ENCODE data around the gene CFAP53.
"Not testable (repeated sequence)": the region's sequence is repeated elsewhere in the genome, so short reads cannot be mapped to it uniquely, and the experiment has no call there.

Gene CFAP53

GRCh38 chr18:50299626-50300388, 33.5 kb upstream of the CFAP53 start:
- no peaks in the 10 kb centered on the region for H3K36me3 ChIP-seq (ENCODE audit: insufficient read depth, low read length)
- H3K27me3 ChIP-seq (ENCODE audit: insufficient read depth, low read length), result peaks cover 6% of the 10 kb centered on the region
- H3K9me3 ChIP-seq (ENCODE audit: low read length), result no peaks in the 10 kb centered on the region
- H3K4me1 ChIP-seq (ENCODE audit: insufficient read depth, low read length), result no peaks in the 10 kb centered on the region
- H2AFZ ChIP-seq (ENCODE audit: low read depth, low read length), result no peak overlapping the region
- no peak overlapping the region for H3K4me3 ChIP-seq (ENCODE audit: low read length)

GRCh38 chr18:50298443-50299284, 32.4 kb upstream of the CFAP53 start:
- H3K4me3 ChIP-seq (ENCODE audit: low read length), result no peak overlapping the region
- no peaks in the 10 kb centered on the region for H3K36me3 ChIP-seq (ENCODE audit: insufficient read depth, low read length)
- H3K4me1 ChIP-seq (ENCODE audit: insufficient read depth, low read length), result no peaks in the 10 kb centered on the region
- no peaks in the 10 kb centered on the region for H3K9me3 ChIP-seq (ENCODE audit: low read length)
- H3K27me3 ChIP-seq (ENCODE audit: insufficient read depth, low read length), result peaks cover 7% of the 10 kb centered on the region
- no peak overlapping the region for H2AFZ ChIP-seq (ENCODE audit: low read depth, low read length)

- no peaks in the 10 kb centered on the region for H3K4me1 ChIP-seq (ENCODE audit: insufficient read depth, low read length)
- H3K4me3 ChIP-seq (ENCODE audit: low read length), result peak overlapping the region; percentile 25
- H2AFZ ChIP-seq (ENCODE audit: low read depth, low read length), result no peak overlapping the region
- no peaks in the 10 kb centered on the region for H3K9me3 ChIP-seq (ENCODE audit: low read length)
- no peaks in the 10 kb centered on the region for H3K36me3 ChIP-seq (ENCODE audit: insufficient read depth, low read length)
- H3K27me3 ChIP-seq (ENCODE audit: insufficient read depth, low read length), result peaks cover 9% of the 10 kb centered on the region
Measured at GRCh38 chr18:50297621-50298442, 31.5 kb upstream of the CFAP53 start.

- Histone ChIP-seq H3K36me3 (ENCODE audit: insufficient read depth, low read length) (no peaks in the 10 kb centered on the region), H3K9me3 (ENCODE audit: low read length) (no peaks in the 10 kb centered on the region), H3K4me1 (ENCODE audit: insufficient read depth, low read length) (no peaks in the 10 kb centered on the region), H3K27me3 (ENCODE audit: insufficient read depth, low read length) (peaks cover 8% of the 10 kb centered on the region), H2AFZ (ENCODE audit: low read depth, low read length) (no peak overlapping the region), H3K4me3 (ENCODE audit: low read length) (no peak overlapping the region)
Measured at GRCh38 chr18:50293039-50293438, 26.7 kb upstream of the CFAP53 start.

GRCh38 chr18:50289108-50289443, 22.8 kb upstream of the CFAP53 start:
- H3K4me1 ChIP-seq (ENCODE audit: insufficient read depth, low read length), result peaks cover 9% of the 10 kb centered on the region
- H3K4me3 ChIP-seq (ENCODE audit: low read length), result no peak overlapping the region
- peaks cover 14% of the 10 kb centered on the region for H3K36me3 ChIP-seq (ENCODE audit: insufficient read depth, low read length)
- H3K9me3 ChIP-seq (ENCODE audit: low read length), result no peaks in the 10 kb centered on the region
- peaks cover 8% of the 10 kb centered on the region for H3K27me3 ChIP-seq (ENCODE audit: insufficient read depth, low read length)
- no peak overlapping the region for H2AFZ ChIP-seq (ENCODE audit: low read depth, low read length)

- H3K36me3 ChIP-seq (ENCODE audit: insufficient read depth, low read length), result peaks cover 19% of the 10 kb centered on the region
- H3K9me3 ChIP-seq (ENCODE audit: low read length); H3K27me3 ChIP-seq (ENCODE audit: insufficient read depth, low read length); H3K4me1 ChIP-seq (ENCODE audit: insufficient read depth, low read length): not testable (repeated sequence)
- peak overlapping the region; percentile 30 for H2AFZ ChIP-seq (ENCODE audit: low read depth, low read length)
- H3K4me3 ChIP-seq (ENCODE audit: low read length), result peak overlapping the region; percentile 76
Measured at GRCh38 chr18:50288348-50289107, 22.2 kb upstream of the CFAP53 start.

GRCh38 chr18:50287441-50288347, 21.4 kb upstream of the CFAP53 start, which contains the start of gene CXXC1:
Gene CXXC1, minus strand, starts transcription at chr18:50287692. Its CDS starts 103 bp downstream, at chr18:50287589.
- H3K27me3 ChIP-seq (ENCODE audit: insufficient read depth, low read length), result peaks cover 5% of the 10 kb centered on the region
- H2AFZ ChIP-seq (ENCODE audit: low read depth, low read length), result peak within 1 kb of the TSS; percentile 73
- H3K4me3 ChIP-seq (ENCODE audit: low read length), result peak within 1 kb of the TSS; percentile 88
- H3K4me1 ChIP-seq (ENCODE audit: insufficient read depth, low read length), result peaks cover 9% of the 10 kb centered on the region
- H3K9me3 ChIP-seq (ENCODE audit: low read length), result no peaks in the 10 kb centered on the region
- peaks cover 28% of the 10 kb centered on the region for H3K36me3 ChIP-seq (ENCODE audit: insufficient read depth, low read length)

- H3K4me3 ChIP-seq (ENCODE audit: low read length), result peak overlapping the region; percentile 88
- peaks cover 5% of the 10 kb centered on the region for H3K27me3 ChIP-seq (ENCODE audit: insufficient read depth, low read length)
- H2AFZ ChIP-seq (ENCODE audit: low read depth, low read length), result peak overlapping the region; percentile 73
- H3K9me3 ChIP-seq (ENCODE audit: low read length), result no peaks in the 10 kb centered on the region
- H3K4me1 ChIP-seq (ENCODE audit: insufficient read depth, low read length), result peaks cover 9% of the 10 kb centered on the region
- peaks cover 31% of the 10 kb centered on the region for H3K36me3 ChIP-seq (ENCODE audit: insufficient read depth, low read length)
Measured at GRCh38 chr18:50287028-50287440, 20.7 kb upstream of the CFAP53 start.

- peak overlapping the region; percentile 88 for H3K4me3 ChIP-seq (ENCODE audit: low read length)
- peaks cover 9% of the 10 kb centered on the region for H3K4me1 ChIP-seq (ENCODE audit: insufficient read depth, low read length)
- peaks cover 32% of the 10 kb centered on the region for H3K36me3 ChIP-seq (ENCODE audit: insufficient read depth, low read length)
- H3K9me3 ChIP-seq (ENCODE audit: low read length), result no peaks in the 10 kb centered on the region
- peak overlapping the region; percentile 73 for H2AFZ ChIP-seq (ENCODE audit: low read depth, low read length)
- peaks cover 5% of the 10 kb centered on the region for H3K27me3 ChIP-seq (ENCODE audit: insufficient read depth, low read length)
Measured at GRCh38 chr18:50286391-50287027, 20.2 kb upstream of the CFAP53 start.

- H3K4me1 ChIP-seq (ENCODE audit: insufficient read depth, low read length), result peaks cover 9% of the 10 kb centered on the region
- H3K36me3 ChIP-seq (ENCODE audit: insufficient read depth, low read length), result peaks cover 32% of the 10 kb centered on the region
- H3K9me3 ChIP-seq (ENCODE audit: low read length), result no peaks in the 10 kb centered on the region
- H3K27me3 ChIP-seq (ENCODE audit: insufficient read depth, low read length), result peaks cover under 1% of the 10 kb centered on the region
- no peak overlapping the region for H2AFZ ChIP-seq (ENCODE audit: low read depth, low read length)
- H3K4me3 ChIP-seq (ENCODE audit: low read length), result peak overlapping the region; percentile 88
Measured at GRCh38 chr18:50285631-50286321, 19.5 kb upstream of the CFAP53 start.

GRCh38 chr18:50285071-50285470, 18.8 kb upstream of the CFAP53 start:
- H3K4me3 ChIP-seq (ENCODE audit: low read length), result no peak overlapping the region
- peaks cover 14% of the 10 kb centered on the region for H3K4me1 ChIP-seq (ENCODE audit: insufficient read depth, low read length)
- H3K27me3 ChIP-seq (ENCODE audit: insufficient read depth, low read length), result no peaks in the 10 kb centered on the region
- H3K9me3 ChIP-seq (ENCODE audit: low read length), result peaks cover 2% of the 10 kb centered on the region
- no peak overlapping the region for H2AFZ ChIP-seq (ENCODE audit: low read depth, low read length)
- H3K36me3 ChIP-seq (ENCODE audit: insufficient read depth, low read length), result peaks cover 32% of the 10 kb centered on the region

All from neuron (in vitro differentiated cells).